GM10248 (cell line): ENCODE results near the gene OR4F6.
A peak's percentile ranks its signal among the peaks of the same experiment; 100 is the strongest.
"Not testable (repeated sequence)": the region's sequence is repeated elsewhere in the genome, so short reads cannot be mapped to it uniquely, and the experiment has no call there.

Experiments
- CTCF ChIA-PET: fragments of 300-600 bp; sonication (Branson Sonifier 250); formaldehyde crosslinking; extraction: SDS; loops from one replicate; lab custom pipeline; 2021; ENCODE audit warnings: antibody characterized with exemption; lab: Yijun Ruan, JAX
- POLR2A ChIA-PET: fragments of 350-650 bp; sonication (Branson Sonifier 250); formaldehyde crosslinking; extraction: SDS; loops from one replicate; lab custom pipeline; 2020; ENCODE audit warnings: antibody characterized with exemption; lab: Yijun Ruan, JAX
- DNase-seq: peaks from one replicate; pipeline ENCODE4 v3.0.0; 2012; ENCODE audit errors: extremely low spot score
- CTCF ChIP-seq: IDR thresholded peaks from 2 replicates; pipeline ENCODE4 v1.5.1; 2012; ENCODE audit warnings: mild to moderate bottlenecking, low read depth; ENCODE audit errors: extremely low read depth, missing control alignments, control extremely low read depth

OR4F6 gene

GRCh38 chr15:101803209-101803608 is at the start of gene OR4F6:
TSS of gene OR4F6 (plus strand) at chr15:101803509. CDS start at chr15:101805720, 2,211 bp downstream.
- DNase-seq: no peak
- POLR2A ChIA-PET: no interaction called here
- CTCF ChIA-PET: interaction anchor here (2.0 kb wide), 1 partner anchor 10 kb away, joined by 9 read pairs; no protein-coding TSS in a partner anchor
- TF ChIP-seq CTCF: no peak

GRCh38 chr15:101764669-101765339 is 38.5 kb upstream of the OR4F6 start:
- DNase-seq, POLR2A ChIA-PET, CTCF ChIA-PET: not testable (repeated sequence)

DNA sequence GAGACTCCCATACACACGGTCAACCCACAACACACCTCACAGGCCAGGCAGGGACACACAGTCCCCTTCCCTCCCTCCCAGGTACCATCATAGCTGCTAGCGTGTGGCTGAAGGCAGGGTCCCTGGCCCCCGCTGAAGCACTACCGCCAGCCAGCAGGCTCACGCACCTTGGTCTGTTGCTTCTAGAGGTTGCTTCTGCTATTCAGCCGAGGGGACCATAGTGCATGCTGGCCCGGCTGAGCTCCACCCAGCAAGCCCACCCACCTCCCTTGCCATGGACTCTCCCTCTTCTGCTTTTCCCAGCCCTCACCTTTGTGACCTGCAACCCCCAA is 38.0 kb upstream of the OR4F6 start:
- DNase-seq, CTCF ChIA-PET, POLR2A ChIA-PET: not testable (repeated sequence)

DNA sequence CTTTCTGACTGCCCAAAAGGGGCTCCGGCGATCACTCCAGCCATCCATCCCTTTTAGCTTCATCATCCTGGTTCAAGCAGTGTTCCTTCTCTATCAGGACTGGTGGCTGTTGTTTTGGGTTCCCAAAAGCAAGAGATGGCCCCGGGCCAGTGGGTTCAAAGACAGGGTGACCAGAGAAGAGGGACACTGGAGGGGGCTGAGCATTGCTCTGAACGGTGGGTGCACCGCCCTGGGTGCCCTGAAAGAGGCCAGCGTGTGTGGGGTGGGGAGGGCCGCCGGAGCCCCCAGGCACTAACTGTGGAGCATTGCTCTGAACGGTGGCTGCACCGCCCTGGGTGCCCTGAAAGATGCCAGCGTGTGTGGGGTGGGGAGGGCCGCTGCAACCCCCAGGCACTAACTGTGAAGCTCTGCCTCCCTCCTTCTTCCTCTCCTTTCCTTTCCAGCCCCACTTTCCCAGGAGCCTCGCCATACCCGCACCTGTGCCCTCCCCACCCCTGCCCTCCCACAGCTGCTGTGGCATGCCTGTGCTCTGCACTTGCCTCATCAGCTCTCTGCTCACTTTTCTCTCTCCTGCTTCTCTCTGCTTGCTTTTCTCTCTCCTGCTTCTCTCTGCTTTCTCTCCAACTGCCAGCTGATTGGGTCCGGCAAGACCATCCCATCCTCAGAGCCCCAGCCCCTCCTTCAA is 37.4 kb upstream of the OR4F6 start:
- ChIA-PET POLR2A (no interaction called here), CTCF (no interaction called here)
- DNase-seq: no peak
- TF ChIP-seq CTCF: no peak

DNA sequence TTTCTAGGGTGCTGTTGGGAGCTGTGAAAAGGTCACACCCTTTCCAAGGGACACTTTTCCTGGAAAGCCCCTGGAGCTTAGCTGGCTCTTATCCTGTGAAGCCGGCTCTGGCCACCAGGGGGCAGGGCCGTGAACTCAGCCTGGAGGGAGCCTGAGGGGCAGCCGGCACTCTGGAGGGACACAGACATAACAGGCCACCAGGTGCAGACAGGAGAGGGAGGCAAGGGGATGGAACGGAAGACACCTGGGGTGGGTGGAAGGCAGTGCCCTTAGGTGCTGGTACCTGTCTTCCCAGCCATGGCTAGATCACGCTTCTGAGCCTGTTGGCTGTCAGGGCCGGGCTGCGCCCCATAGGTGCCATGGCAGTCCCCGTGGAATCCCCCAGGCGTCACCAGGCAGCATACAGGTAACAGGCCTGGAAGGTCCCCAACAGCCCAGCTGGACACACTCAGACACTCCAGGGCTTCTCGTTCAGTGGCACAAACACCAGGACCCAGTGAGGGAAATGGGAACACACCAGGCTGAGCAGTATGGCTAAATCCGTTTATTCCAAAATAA is 36.1 kb upstream of the OR4F6 start:
- CTCF ChIA-PET, POLR2A ChIA-PET, DNase-seq: not testable (repeated sequence)

- ChIA-PET POLR2A (no interaction called here), CTCF (interaction anchor here (1.3 kb wide), 1 partner anchor 131 kb away, joined by 3 read pairs; no protein-coding TSS in a partner anchor)
- TF ChIP-seq CTCF: no peak
- DNase-seq: no peak
Measured at GRCh38 chr15:101772921-101773320, 30.4 kb upstream of the OR4F6 start.

GRCh38 chr15:101773496-101774100 is 29.7 kb upstream of the OR4F6 start:
- DNase-seq: no peak
- ChIA-PET CTCF (interaction anchor here (0.7 to 1.3 kb wide), 2 partner anchors 21 to 132 kb away, joined by 3 read pairs; no protein-coding TSS in a partner anchor), POLR2A (no interaction called here)
- peak; percentile 49 for TF ChIP-seq CTCF

DNA sequence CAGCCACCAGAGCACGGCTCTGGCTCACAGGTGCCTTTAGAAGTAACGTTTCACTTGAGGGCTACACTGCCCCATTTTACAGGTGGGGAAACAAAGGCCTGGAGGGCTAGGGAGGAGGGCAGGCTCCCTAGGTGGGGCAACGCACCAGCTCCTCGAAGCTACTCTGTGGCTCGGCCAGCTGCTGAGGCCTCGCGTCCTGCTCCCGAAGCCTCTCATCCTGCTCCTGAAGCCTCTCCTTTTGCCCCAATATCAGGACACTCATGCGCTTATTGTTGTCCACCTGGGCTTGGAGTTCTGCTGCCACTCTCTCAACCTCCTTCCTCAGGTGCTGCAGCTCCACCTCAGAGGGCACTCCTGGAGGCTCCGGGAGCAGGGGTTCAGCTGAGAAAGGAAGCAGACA is 28.2 kb upstream of the OR4F6 start:
- CTCF ChIA-PET: no interaction called here
- no peak for TF ChIP-seq CTCF
- DNase-seq: no peak
- POLR2A ChIA-PET: no interaction called here

DNA sequence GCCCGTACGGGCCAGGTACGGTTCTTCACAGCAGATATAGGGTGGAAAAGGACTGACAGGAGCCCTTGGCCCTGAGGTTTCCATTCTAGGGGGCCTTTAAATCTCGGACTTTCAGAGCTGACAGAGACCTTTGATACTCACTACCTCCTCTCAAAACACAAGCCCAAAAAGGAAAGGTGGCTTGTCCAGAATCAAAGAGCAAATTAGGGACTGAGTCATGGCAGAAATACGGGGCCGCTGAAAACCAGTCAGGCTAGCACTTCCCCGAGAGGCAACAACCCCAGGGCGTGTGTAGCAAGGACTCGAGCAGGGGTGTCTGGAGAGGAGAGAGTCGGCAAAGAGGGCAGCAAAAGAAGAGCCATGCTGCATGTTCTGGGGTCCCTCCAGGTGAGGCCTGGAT is 24.7 kb upstream of the OR4F6 start:
- DNase-seq, CTCF ChIA-PET, POLR2A ChIA-PET: not testable (repeated sequence)

- DNase-seq, CTCF ChIA-PET, POLR2A ChIA-PET: not testable (repeated sequence)
Measured at GRCh38 chr15:101780225-101780624, 23.1 kb upstream of the OR4F6 start.
